ENCODE data around the gene CD8B.

Gene CD8B

GRCh38 chr2:86768189-86768949 is 93.3 kb downstream of the CD8B start:
- DNase-seq: no peak
